Panc1 (cell line): ENCODE results near the gene NUDT3. TPM values are rescaled to one million over a fixed set of nuclear protein-coding genes. Genes with fewer than 3 reads are reported as not detected.

Experiments
- ATAC-seq: fragments of 200-7000 bp; cut with Tn5 transposase; 2 replicates; pipeline ENCODE4 v1.9.1; 2020; ENCODE audit warnings: mild to moderate bottlenecking, moderate library complexity
- BruUV-seq: library from RNA; stranded (reverse); fragments of 400-500 nt; replicated peaks from 2 replicates; lab custom pipeline; 2021; lab: Mats Ljungman, UMichigan
- CTCF ChIA-PET: fragments of 300-600 bp; sonication (Branson Sonifier 250); formaldehyde crosslinking; loops from one replicate; lab custom pipeline; 2022; ENCODE audit warnings: antibody characterized with exemption; lab: Charles Lee
- POLR2A ChIA-PET: fragments of 300-600 bp; sonication (Branson Sonifier 250); formaldehyde crosslinking; loops from one replicate; lab custom pipeline; 2022; ENCODE audit warnings: antibody characterized with exemption; lab: Charles Lee
- DNase-seq: peaks from one replicate; pipeline ENCODE4 v3.0.0-alpha.2; 2010; ENCODE audit warnings: low read depth, low spot score
- H3K27ac ChIP-seq: 2 replicates; pipeline ENCODE4 v1.5.1; 2011; ENCODE audit warnings: mild to moderate bottlenecking, low read length, inconsistent platforms
- H3K27me3 ChIP-seq: fragments of 200-500 bp; sonication (Bioruptor generic); 2 replicates; pipeline ENCODE4 v1.6.0; 2014; ENCODE audit warnings: low read length, inconsistent platforms; ENCODE audit not compliant: control insufficient read depth, insufficient read depth
- H3K36me3 ChIP-seq: fragments of 200-500 bp; sonication (Bioruptor generic); 2 replicates; pipeline ENCODE4 v1.5.1; 2014; ENCODE audit warnings: inconsistent platforms, mild to moderate bottlenecking, low read length, moderate library complexity; ENCODE audit not compliant: control insufficient read depth, insufficient read depth
- H3K4me1 ChIP-seq: 2 replicates; pipeline ENCODE4 v1.5.1; 2011; ENCODE audit warnings: inconsistent platforms, mild to moderate bottlenecking, low read length, moderate library complexity; ENCODE audit not compliant: control insufficient read depth, insufficient read depth
- H3K4me3 ChIP-seq, 2 experiments: 2 replicates each; pipeline ENCODE4 v1.5.1; 2011 to 2012; ENCODE audit warnings: low read depth in 2 of 2, low read length in 2 of 2, mild to moderate bottlenecking in 2 of 2, inconsistent platforms in 1 of 2, moderate library complexity in 1 of 2
- H3K9me3 ChIP-seq: fragments of 200-500 bp; sonication (Bioruptor generic); 2 replicates; pipeline ENCODE4 v1.5.1; 2014; ENCODE audit warnings: low read depth, mild to moderate bottlenecking, inconsistent platforms, low read length, moderate library complexity; ENCODE audit not compliant: control insufficient read depth, insufficient read depth
- CTCF ChIP-seq: fragments of 450-650 bp; IDR thresholded peaks from 2 replicates; pipeline ENCODE4 v1.5.1; 2017; ENCODE audit warnings: mild to moderate bottlenecking
- POLR2AphosphoS5 ChIP-seq: IDR thresholded peaks from 2 replicates; pipeline ENCODE4 v1.6.1; 2012; ENCODE audit warnings: mild to moderate bottlenecking, low read depth, low read length, moderate library complexity
- SIN3A ChIP-seq: IDR thresholded peaks from 2 replicates; pipeline ENCODE4 v1.6.1; 2012; ENCODE audit warnings: low read depth, mild to moderate bottlenecking, low read length, moderate library complexity, borderline replicate concordance; ENCODE audit not compliant: insufficient read depth
- TCF7L2 ChIP-seq: IDR thresholded peaks from 2 replicates; pipeline ENCODE4 v1.6.1; 2011; ENCODE audit warnings: mild to moderate bottlenecking, low read depth, low read length, inconsistent platforms
- in situ Hi-C: cut with HindIII; loops from 2 replicates; pipeline ENCODE4 v1.10.0; 2016; ENCODE audit warnings: low sequenced_read_pairs, low pct_unique_long_range_greater_than_20kb
- intact Hi-C: fragments of 100-400 bp; cut with micrococcal nuclease; formaldehyde crosslinking; loops from one replicate; pipeline ENCODE4 v1.10.0; 2022; ENCODE audit not compliant: unreplicated experiment
- total RNA-seq: library from RNA; stranded (reverse); gene quantifications from one replicate; pipeline ENCODE4 v1.2.1, GENCODE V29; 2021; ENCODE audit not compliant: unreplicated experiment
- TF ChIP-seq, protein P1 (sequence below), 2 experiments: IDR thresholded peaks; 2 replicates each; pipeline ENCODE4 v1.6.1; 2011 to 2012; ENCODE audit warnings: low read depth in 2 of 2, control low read depth in 1 of 2, low read length in 1 of 2, mild to moderate bottlenecking in 1 of 2, moderate library complexity in 1 of 2; ENCODE audit not compliant: insufficient read depth in 1 of 2

The NUDT3 gene
- total RNA-seq, 1 experiment from 2014 or later = 25.9 TPM

DNA sequence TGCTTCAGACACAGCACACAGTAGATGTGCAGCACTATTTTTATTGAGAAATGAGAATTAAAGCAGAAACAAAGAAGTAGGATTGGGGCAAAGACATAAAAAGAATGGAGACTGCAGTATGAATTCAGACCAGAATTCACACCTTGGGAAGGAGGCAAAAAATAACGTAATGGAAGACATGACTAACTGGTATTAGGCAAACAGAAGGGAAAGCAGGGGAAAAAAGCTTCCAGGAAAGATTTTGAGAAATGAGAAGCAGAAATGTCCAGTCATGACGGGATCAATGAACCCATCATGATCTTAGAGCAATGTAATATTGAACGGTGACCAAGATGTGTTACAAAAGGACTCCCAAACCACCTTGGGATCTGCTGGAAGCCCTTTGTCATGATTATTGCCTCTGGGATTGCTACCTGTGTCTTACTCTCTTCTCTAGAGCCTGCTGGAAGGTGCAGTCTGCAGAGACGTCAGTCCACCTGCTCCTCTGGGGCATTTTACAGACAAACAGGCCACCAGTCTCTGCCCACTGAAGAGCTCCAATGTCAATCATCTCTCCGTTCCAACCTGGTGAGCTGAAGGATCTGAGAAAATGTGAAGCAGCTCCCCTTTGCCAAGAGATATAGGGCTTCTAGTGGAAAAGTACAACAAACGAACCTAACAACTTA lies 8.7 kb downstream of the NUDT3 start:
- in situ Hi-C loops (no loop called here), intact Hi-C loops (no loop called here)
- ATAC-seq = no peak
- Histone ChIP-seq H3K27ac (peak overlapping the region; percentile 14; the same call in 1 of the 2 replicates), H3K27me3 (no peaks in the 10 kb centered on the region), H3K9me3 (no peaks in the 10 kb centered on the region), H3K4me1 (peaks cover 38% of the 10 kb centered on the region), H3K4me3 (no peak overlapping the region), H3K36me3 (no peaks in the 10 kb centered on the region)
- DNase-seq = no peak
- BruUV-seq = no TSS peak
- ChIA-PET POLR2A (no interaction called here), CTCF (no interaction called here)
- TF ChIP-seq CTCF (no peak), TCF7L2 (no peak), SIN3A (no peak), POLR2AphosphoS5 (no peak)
- TF ChIP-seq, protein P1, sequence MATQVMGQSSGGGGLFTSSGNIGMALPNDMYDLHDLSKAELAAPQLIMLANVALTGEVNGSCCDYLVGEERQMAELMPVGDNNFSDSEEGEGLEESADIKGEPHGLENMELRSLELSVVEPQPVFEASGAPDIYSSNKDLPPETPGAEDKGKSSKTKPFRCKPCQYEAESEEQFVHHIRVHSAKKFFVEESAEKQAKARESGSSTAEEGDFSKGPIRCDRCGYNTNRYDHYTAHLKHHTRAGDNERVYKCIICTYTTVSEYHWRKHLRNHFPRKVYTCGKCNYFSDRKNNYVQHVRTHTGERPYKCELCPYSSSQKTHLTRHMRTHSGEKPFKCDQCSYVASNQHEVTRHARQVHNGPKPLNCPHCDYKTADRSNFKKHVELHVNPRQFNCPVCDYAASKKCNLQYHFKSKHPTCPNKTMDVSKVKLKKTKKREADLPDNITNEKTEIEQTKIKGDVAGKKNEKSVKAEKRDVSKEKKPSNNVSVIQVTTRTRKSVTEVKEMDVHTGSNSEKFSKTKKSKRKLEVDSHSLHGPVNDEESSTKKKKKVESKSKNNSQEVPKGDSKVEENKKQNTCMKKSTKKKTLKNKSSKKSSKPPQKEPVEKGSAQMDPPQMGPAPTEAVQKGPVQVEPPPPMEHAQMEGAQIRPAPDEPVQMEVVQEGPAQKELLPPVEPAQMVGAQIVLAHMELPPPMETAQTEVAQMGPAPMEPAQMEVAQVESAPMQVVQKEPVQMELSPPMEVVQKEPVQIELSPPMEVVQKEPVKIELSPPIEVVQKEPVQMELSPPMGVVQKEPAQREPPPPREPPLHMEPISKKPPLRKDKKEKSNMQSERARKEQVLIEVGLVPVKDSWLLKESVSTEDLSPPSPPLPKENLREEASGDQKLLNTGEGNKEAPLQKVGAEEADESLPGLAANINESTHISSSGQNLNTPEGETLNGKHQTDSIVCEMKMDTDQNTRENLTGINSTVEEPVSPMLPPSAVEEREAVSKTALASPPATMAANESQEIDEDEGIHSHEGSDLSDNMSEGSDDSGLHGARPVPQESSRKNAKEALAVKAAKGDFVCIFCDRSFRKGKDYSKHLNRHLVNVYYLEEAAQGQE (IDR thresholded peaks at IDR 0.05; ENCODE audit: insufficient read depth in 1 of 2, low read depth in 2 of 2, low read length in 1 of 2) = no peak

GRCh38 chr6:34383161-34383631 lies 9.3 kb downstream of the NUDT3 start:
- intact Hi-C loops (no loop called here), in situ Hi-C loops (no loop called here)
- POLR2A ChIA-PET = no interaction called here
- no peak overlapping the region for H3K4me3 ChIP-seq
- no peaks in the 10 kb centered on the region for H3K27me3 ChIP-seq
- DNase-seq (no peak), ATAC-seq (no peak)
- TF ChIP-seq TCF7L2 = no peak
- no peak for TF ChIP-seq SIN3A
- TF ChIP-seq, protein P1 (IDR thresholded peaks at IDR 0.05; ENCODE audit: insufficient read depth in 1 of 2, low read depth in 2 of 2, low read length in 1 of 2) = no peak
- TF ChIP-seq CTCF = no peak
- TF ChIP-seq POLR2AphosphoS5 = no peak
- BruUV-seq = no TSS peak
- H3K27ac ChIP-seq = peak overlapping the region; percentile 14; the same call in 1 of the 2 replicates
- no peaks in the 10 kb centered on the region for H3K9me3 ChIP-seq
- H3K36me3 ChIP-seq = no peaks in the 10 kb centered on the region
- CTCF ChIA-PET = no interaction called here
- H3K4me1 ChIP-seq = peaks cover 33% of the 10 kb centered on the region
